ENCODE results near the gene GEMIN8. TPM values are rescaled to one million over a fixed set of nuclear protein-coding genes. Genes with fewer than 3 reads are reported as not detected.
A peak's percentile ranks its signal among the peaks of the same experiment; 100 is the strongest.

GEMIN8 gene
- total RNA-seq, 2 experiments from 2014 or later: 10.2 to 11.1 TPM

- ATAC-seq (ENCODE audit: poor library complexity): peak; percentile 44
- H3K4me1 Mint-ChIP-seq (ENCODE audit: low read depth): peaks cover 46% of the 10 kb centered on the region
- CTCF ChIA-PET: no interaction called here
These were observed 2.7 kb downstream of the GEMIN8 start for GRCh38 chrX:14027036-14027435.

GRCh38 chrX:14026121-14026520 is 3.6 kb downstream of the GEMIN8 start:
- CTCF ChIA-PET: interaction anchor here (1.1 kb wide), 1 partner anchor 1079 kb away, joined by 4 read pairs; no protein-coding TSS in a partner anchor
- Histone ChIP-seq H3K27ac (ENCODE audit: low read depth in 1 of 2, low read length in 2 of 2) (no peak overlapping the region), H3K9me3 (ENCODE audit: control insufficient read depth in 1 of 2, insufficient read depth in 1 of 2, low read length in 2 of 2) (no peaks in the 10 kb centered on the region), H3K4me3 (ENCODE audit: low read length) (no peak overlapping the region), H3K27me3 (ENCODE audit: control insufficient read depth in 1 of 2, insufficient read depth in 2 of 2, low read length in 2 of 2) (no peaks in the 10 kb centered on the region), H3K36me3 (ENCODE audit: insufficient read depth, low read length) (no peaks in the 10 kb centered on the region), H3K4me1 (ENCODE audit: insufficient read depth, low read length) (peaks cover 12% of the 10 kb centered on the region)
- POLR2A ChIA-PET: no interaction called here
- Mint-ChIP-seq H3K4me1 (ENCODE audit: low read depth) (peaks cover 42% of the 10 kb centered on the region), H3K4me3 (no peak overlapping the region), H3K36me3 (ENCODE audit: low read depth) (peaks cover 11% of the 10 kb centered on the region), H3K27me3 (no peaks in the 10 kb centered on the region), H3K9me3 (no peaks in the 10 kb centered on the region), H3K27ac (no peak overlapping the region)
- DNase-seq: no peak
- intact Hi-C loops (cut with DNase I, micrococcal nuclease): loop anchor here (5.0 to 10.0 kb wide), 2 partner anchors 846 to 1649 kb away; partner anchors contain the start of genes FANCB (in 1 of the 2) and MOSPD2 (in 1 of the 2)
- no peak for ATAC-seq (ENCODE audit: poor library complexity)
- no peak for TF ChIP-seq CTCF (IDR thresholded peaks at IDR 0.05)

More at GRCh38 chrX:14027036-14027435, 2.7 kb downstream of the GEMIN8 start:
- H3K4me3 ChIP-seq (ENCODE audit: low read length): no peak overlapping the region
- POLR2A ChIA-PET: interaction anchor here (0.7 kb wide), 1 partner anchor 846 kb away, joined by 3 read pairs; the partner anchor contains the start of gene MOSPD2
- Mint-ChIP-seq H3K27me3 (no peaks in the 10 kb centered on the region), H3K9me3 (no peaks in the 10 kb centered on the region), H3K27ac (peak overlapping the region; percentile 97), H3K4me3 (peak overlapping the region; percentile 67), H3K36me3 (ENCODE audit: low read depth) (peaks cover 8% of the 10 kb centered on the region)
- no peaks in the 10 kb centered on the region for H3K36me3 ChIP-seq (ENCODE audit: insufficient read depth, low read length)
- H3K27ac ChIP-seq (ENCODE audit: low read depth in 1 of 2, low read length in 2 of 2): no peak overlapping the region
- intact Hi-C loops (cut with DNase I, micrococcal nuclease): loop anchor here (5.0 to 10.0 kb wide), 2 partner anchors 845 to 1648 kb away; partner anchors contain the start of genes FANCB (in 1 of the 2) and MOSPD2 (in 1 of the 2)
- no peaks in the 10 kb centered on the region for H3K9me3 ChIP-seq (ENCODE audit: control insufficient read depth in 1 of 2, insufficient read depth in 1 of 2, low read length in 2 of 2)
- no peaks in the 10 kb centered on the region for H3K27me3 ChIP-seq (ENCODE audit: control insufficient read depth in 1 of 2, insufficient read depth in 2 of 2, low read length in 2 of 2)
- DNase-seq: peak in 7 of 14 experiments; percentile 11 to 60 (median 15)
- no peak for TF ChIP-seq CTCF (IDR thresholded peaks at IDR 0.05)
- H3K4me1 ChIP-seq (ENCODE audit: insufficient read depth, low read length): peaks cover 14% of the 10 kb centered on the region

- H3K27ac ChIP-seq (ENCODE audit: low read depth in 1 of 2, low read length in 2 of 2): no peak overlapping the region
- intact Hi-C loops (cut with DNase I, micrococcal nuclease): loop anchor here (5.0 to 10.0 kb wide), 2 partner anchors 1220 to 1653 kb away; no protein-coding TSS in a partner anchor
- Mint-ChIP-seq H3K4me1 (ENCODE audit: low read depth) (peaks cover 9% of the 10 kb centered on the region), H3K36me3 (ENCODE audit: low read depth) (peaks cover 36% of the 10 kb centered on the region), H3K4me3 (no peak overlapping the region), H3K9me3 (no peaks in the 10 kb centered on the region), H3K27me3 (no peaks in the 10 kb centered on the region), H3K27ac (no peak overlapping the region)
- no peak for TF ChIP-seq CTCF (IDR thresholded peaks at IDR 0.05)
- H3K4me1 ChIP-seq (ENCODE audit: insufficient read depth, low read length): peaks cover 2% of the 10 kb centered on the region
- CTCF ChIA-PET: no interaction called here
- no peak for DNase-seq
- no peak for ATAC-seq (ENCODE audit: poor library complexity)
- no peaks in the 10 kb centered on the region for H3K9me3 ChIP-seq (ENCODE audit: control insufficient read depth in 1 of 2, insufficient read depth in 1 of 2, low read length in 2 of 2)
- H3K4me3 ChIP-seq (ENCODE audit: low read length): no peak overlapping the region
- no peaks in the 10 kb centered on the region for H3K27me3 ChIP-seq (ENCODE audit: control insufficient read depth in 1 of 2, insufficient read depth in 2 of 2, low read length in 2 of 2)
- peaks cover 23% of the 10 kb centered on the region for H3K36me3 ChIP-seq (ENCODE audit: insufficient read depth, low read length)
- POLR2A ChIA-PET: no interaction called here
These were observed 7.7 kb downstream of the GEMIN8 start for GRCh38 chrX:14022019-14022418.

Measured in CD4-positive, alpha-beta T cell (primary cell).